HT1080 (cell line): ENCODE results near the gene ALG2. TPM values are rescaled to one million over a fixed set of nuclear protein-coding genes. Genes with fewer than 3 reads are reported as not detected.
"Not testable (repeated sequence)": the region's sequence is repeated elsewhere in the genome, so short reads cannot be mapped to it uniquely, and the experiment has no call there.

Source experiments
- DNase-seq: peaks from one replicate; pipeline ENCODE4 v3.0.0-alpha.2; 2015; ENCODE audit warnings: low read depth
- total RNA-seq: library from RNA; depleted of rRNA; stranded (reverse); fragments of >200 nt; shearing (Covaris generic); gene quantifications from 2 replicates; pipeline ENCODE4 v1.2.3, GENCODE V29; 2014

Gene ALG2
- total RNA-seq, 1 experiment from 2014 or later = 34.4 TPM

- peak; percentile 62 for DNase-seq
These were observed 17.8 kb upstream of the ALG2 start for GRCh38 chr9:99239341-99240060.

- DNase-seq = no peak
These were observed 16.6 kb upstream of the ALG2 start for GRCh38 chr9:99238331-99238730.

DNA sequence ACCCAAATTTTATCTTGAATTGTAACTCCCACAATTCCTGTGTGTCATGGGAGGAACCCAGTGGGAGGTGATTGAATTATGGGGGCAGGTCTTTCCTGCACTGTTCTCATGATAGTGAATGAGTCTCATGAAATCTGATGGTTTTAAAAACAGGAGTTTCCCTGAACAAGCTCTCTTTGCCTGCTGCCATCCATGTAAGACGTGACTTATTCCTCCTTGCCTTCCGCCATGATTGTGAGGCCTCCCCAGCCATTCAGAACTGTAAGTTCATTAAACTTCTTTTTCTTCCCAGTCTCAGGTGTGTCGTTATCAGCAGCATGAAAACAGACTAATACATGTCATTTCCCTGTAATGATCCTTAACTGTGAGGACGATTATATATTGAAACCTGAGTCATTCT is 16.1 kb upstream of the ALG2 start:
- DNase-seq = not testable (repeated sequence)

GRCh38 chr9:99237356-99237755 is 15.6 kb upstream of the ALG2 start:
- DNase-seq = no peak

- DNase-seq = no peak
These were observed 14.3 kb upstream of the ALG2 start for GRCh38 chr9:99235926-99236634.

- no peak for DNase-seq
These were observed 13.3 kb upstream of the ALG2 start for GRCh38 chr9:99235069-99235468.

DNA sequence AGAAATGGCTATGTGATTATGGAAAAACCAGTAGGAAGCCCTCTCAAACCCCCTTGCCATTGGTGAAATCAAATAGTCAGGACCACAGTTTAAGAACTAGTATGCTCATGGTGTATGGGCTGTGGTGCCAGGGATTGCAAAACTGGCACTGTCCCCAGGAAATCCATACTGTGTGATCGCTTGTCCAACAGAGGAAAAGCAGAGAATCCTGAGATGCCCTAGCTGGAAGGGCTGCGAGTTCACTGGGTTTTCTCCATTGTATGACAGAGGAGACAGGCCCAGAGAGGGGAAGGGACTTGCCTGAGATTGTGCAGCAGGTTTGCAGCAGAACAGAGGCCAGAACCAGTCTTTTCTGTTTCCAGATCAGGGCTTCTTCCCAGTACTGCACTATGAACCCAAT is 12.9 kb upstream of the ALG2 start:
- no peak for DNase-seq

DNA sequence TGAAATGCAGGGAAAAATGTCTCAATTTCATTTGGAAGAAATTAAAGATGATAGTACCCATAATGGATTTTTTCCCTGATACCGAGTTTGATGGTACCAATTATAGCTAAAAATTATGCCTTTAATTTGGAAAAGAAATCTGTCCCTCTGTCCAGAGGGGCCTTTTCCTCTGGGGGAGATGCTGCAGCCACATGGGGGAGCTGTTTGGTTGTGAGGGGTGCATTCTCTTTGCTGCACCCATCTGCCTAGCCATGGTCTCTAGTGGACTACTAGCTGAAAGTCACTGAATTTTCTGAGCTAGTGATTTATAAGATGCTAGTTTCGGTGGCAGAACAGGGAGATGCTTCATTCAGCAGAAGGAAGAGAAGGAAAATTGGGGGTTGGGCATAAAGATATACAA is 10.0 kb upstream of the ALG2 start:
- peak; percentile 6 for DNase-seq

DNA sequence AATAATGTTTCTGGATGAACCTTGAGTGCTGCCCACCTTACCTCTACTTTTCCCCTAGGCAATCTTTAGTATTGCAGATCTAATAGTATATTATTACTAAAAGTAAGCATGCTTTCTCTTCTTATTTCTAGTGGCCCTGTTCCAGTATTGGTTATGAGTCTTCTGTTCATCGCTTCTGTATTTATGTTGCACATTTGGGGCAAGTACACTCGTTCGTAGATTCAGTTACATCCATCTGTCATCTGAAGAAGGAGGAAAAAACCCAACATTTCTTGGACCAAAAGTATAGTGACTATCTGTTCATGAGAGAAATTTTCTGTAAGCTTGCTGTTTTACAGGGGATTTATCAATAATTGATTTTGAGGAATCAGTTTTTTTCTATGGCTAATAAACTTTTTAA is 8.5 kb upstream of the ALG2 start:
- no peak for DNase-seq

DNA sequence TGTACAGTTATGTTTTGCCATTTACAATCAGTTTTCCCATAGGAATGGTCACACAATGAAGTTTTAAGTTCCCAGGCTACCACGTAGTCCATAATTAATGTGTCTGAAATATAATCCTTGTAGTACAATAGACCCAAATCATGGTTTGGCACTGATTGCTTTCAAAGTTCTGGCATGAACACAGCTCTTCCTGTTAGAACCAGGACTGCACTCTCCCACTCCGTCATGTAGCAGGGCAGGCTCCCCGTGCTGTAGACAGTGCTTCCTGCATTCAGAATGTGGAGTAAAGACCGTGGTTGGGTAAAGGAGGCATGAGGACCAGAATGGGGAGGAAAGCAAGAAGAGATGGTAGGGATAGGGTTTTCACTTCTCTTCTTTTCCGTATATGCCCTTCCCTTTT is 4.3 kb upstream of the ALG2 start:
- DNase-seq = no peak

GRCh38 chr9:99224445-99224844 is 2.7 kb upstream of the ALG2 start:
- DNase-seq = no peak

- no peak for DNase-seq
These were observed 901 bp upstream of the ALG2 start for GRCh38 chr9:99222416-99223270.

DNA sequence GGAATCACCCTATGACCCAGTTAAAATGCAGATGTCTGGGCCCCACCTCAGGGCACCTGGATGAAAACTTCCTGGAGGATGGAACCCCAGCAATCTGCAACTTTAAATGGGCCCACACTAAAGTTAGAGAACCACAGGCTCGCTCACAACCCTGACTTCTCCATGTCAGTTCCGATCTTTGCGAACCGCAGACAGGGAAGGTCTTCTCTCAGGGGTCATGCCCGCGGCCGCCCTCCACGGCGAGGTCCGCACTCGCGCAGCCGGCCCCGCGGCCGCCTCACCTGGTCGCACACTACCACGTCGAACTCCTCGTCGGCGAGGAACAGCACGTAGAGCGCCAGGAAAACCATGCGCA is 499 bp downstream of the ALG2 start:
- DNase-seq = no peak

DNA sequence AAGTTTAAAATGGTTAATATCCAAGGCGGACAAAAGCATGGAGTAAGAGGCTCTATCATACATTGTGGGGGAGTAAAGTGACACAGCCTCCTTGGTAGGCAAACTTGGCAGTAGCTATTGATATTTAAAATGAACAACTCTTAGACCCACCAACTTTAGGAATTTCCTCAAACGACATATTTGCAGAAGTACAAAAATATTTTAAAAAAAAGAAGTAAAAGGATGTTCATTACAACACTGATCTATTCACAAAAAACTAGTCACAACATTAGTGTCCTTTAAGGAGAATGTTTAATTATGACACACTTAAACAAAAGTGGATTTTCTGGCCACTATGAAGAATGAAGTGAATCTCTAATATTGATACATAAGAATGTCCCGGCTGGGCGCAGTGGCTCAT is 1.7 kb downstream of the ALG2 start:
- no peak for DNase-seq

DNA sequence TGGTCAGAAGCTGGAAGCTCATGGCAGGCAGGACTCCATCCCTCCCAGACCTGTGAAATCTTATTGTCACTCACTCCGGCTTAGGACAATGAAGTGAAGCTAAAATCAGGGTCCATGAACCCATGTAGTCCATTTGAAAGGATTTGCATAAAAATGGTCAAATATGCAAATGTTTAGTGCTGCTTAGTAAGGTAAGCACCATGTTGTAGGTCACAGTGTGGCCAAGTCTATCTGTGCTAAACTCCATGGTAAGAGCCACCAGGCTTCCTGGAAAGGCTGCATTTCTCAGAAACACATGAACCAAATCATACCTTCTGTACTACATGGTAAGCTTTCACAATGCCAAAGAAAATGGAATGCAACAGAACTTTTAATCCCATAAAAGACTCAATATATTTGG is 5.7 kb downstream of the ALG2 start:
- no peak for DNase-seq

DNA sequence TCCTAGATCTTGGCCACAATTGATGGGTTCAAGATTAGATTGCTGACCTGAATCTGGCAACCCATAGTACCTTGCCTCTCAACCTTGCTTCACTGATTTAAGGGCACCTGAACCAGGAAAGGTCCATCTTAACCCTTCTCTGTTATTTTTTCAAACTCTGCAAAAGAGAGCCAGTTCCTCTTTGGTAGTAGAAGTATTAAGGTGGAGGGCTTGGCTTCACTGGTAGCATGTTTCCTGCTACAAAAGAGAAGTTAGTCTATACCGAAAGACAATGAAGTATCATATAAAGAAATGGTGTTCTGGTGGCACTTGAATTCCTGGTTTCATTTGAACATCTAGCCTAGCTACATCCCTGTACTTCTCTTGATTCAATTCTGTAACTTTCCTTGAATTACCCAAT is 8.5 kb downstream of the ALG2 start:
- no peak for DNase-seq

GRCh38 chr9:99211746-99212145 is 10.0 kb downstream of the ALG2 start:
- no peak for DNase-seq

- no peak for DNase-seq
These were observed 11.2 kb downstream of the ALG2 start for GRCh38 chr9:99210572-99210971.

- DNase-seq = no peak
These were observed 20.1 kb downstream of the ALG2 start for GRCh38 chr9:99201603-99202002.

GRCh38 chr9:99199938-99200539 is 21.7 kb downstream of the ALG2 start:
- no peak for DNase-seq

DNA sequence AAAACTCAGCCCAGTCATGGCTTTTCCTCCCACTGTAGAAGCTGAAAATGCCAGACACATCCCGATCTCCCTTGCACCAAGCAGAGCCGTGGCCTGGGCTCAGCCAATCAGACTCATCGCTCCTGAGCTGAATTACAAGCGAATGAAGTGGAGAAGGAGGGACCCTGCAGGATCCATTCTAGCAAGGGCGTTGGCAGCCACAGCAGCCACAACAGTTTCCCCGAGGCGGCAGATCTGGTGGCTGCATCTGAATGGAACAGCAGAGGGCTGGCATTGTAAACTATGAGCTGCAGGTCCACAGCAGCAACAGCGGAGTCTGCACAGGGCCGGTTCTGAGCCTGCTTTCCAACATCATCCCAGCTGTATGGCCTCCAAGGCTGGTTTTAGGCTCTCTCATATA is 23.8 kb downstream of the ALG2 start:
- no peak for DNase-seq

DNA sequence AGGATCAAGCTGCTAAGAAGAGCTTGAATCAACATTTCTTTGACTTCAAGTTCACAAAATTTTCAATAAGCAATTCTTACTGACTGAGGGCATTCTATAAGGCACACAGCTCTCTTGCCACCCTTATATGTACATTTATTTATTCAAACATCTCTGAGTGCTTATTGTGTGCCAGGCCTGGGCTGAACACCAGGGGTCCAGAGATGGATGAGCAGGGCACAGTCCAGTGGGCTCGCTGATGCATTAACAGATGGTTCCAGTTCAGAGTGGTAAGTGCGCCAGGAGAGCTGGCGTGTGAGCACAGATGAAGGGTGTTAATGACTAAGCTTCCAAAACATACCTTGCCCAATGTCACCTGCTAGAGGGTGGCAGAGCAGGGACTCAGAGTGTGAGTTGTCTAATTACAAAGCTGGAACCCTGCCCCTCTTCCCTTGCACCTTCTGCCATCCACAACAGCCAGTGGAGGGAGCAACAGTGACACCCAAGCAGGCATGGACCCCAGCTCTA is 24.6 kb downstream of the ALG2 start:
- no peak for DNase-seq
